Lower lobe of right lung (tissue), 2 donors: ENCODE data around the gene PLTP. TPM values are rescaled to one million over a fixed set of nuclear protein-coding genes. Genes with fewer than 3 reads are reported as not detected.
"Not testable (repeated sequence)": the region's sequence is repeated elsewhere in the genome, so short reads cannot be mapped to it uniquely, and the experiment has no call there.

Experiments
- ATAC-seq, 2 donors: fragments of 200-7000 bp; cut with Tn5 transposase; one replicate each; pipeline ENCODE4 v1.9.1; 2020 to 2022; ENCODE audit warnings: mild to moderate bottlenecking in 2 of 2, moderate library complexity in 2 of 2
- DNase-seq: peaks from one replicate; pipeline ENCODE4 v3.0.0-alpha.2; 2020
- H3K27ac ChIP-seq: fragments of 200-600 bp; one replicate; pipeline ENCODE4 v1.8.0; 2022
- H3K27me3 ChIP-seq: fragments of 200-600 bp; one replicate; pipeline ENCODE4 v1.8.0; 2022; ENCODE audit warnings: low read depth
- H3K36me3 ChIP-seq: fragments of 200-600 bp; one replicate; pipeline ENCODE4 v1.8.0; 2022; ENCODE audit warnings: mild to moderate bottlenecking
- H3K4me1 ChIP-seq: fragments of 200-600 bp; one replicate; pipeline ENCODE4 v1.8.0; 2022
- H3K4me3 ChIP-seq: fragments of 200-600 bp; one replicate; pipeline ENCODE4 v1.8.0; 2022; ENCODE audit warnings: mild to moderate bottlenecking
- H3K9me3 ChIP-seq: fragments of 200-600 bp; one replicate; pipeline ENCODE4 v1.8.0; 2022
- CTCF ChIP-seq: fragments of 200-600 bp; IDR thresholded peaks from one replicate; pipeline ENCODE4 v1.8.0; 2022; ENCODE audit warnings: antibody characterized with exemption, mild to moderate bottlenecking
- intact Hi-C: fragments of 100-400 bp; cut with DNase I; formaldehyde crosslinking; loops from one replicate; pipeline ENCODE4 v1.11.0; 2022
- total RNA-seq: library from RNA; stranded (reverse); fragmentation: NEBNext Ultra II Directional; extraction: Animal tissue kit (Norgen Biotek cat#: 25700); gene quantifications from one replicate; pipeline ENCODE4 v1.2.1, GENCODE V29; 2021
- donor health status: DM: no; HTN: yes; CAD: no; lungs with severe emphysema.

PLTP gene
- total RNA-seq, 1 donor from 2014 or later, result 145 TPM

- peaks cover 30% of the 10 kb centered on the region for H3K4me1 ChIP-seq
- intact Hi-C loops, result no loop called here
- peaks cover 24% of the 10 kb centered on the region for H3K36me3 ChIP-seq
- no peaks in the 10 kb centered on the region for H3K9me3 ChIP-seq
- H3K27me3 ChIP-seq, result peaks cover 4% of the 10 kb centered on the region
- no peak for DNase-seq
- no peak for TF ChIP-seq CTCF
- no peak for ATAC-seq
- no peak overlapping the region for H3K4me3 ChIP-seq
- H3K27ac ChIP-seq, result no peak overlapping the region
Measured at GRCh38 chr20:45908084-45908483, 3.9 kb downstream of the PLTP start.

- Histone ChIP-seq H3K27ac (no peak overlapping the region), H3K9me3 (no peaks in the 10 kb centered on the region), H3K27me3 (peaks cover under 1% of the 10 kb centered on the region), H3K4me3 (no peak overlapping the region), H3K4me1 (peaks cover 25% of the 10 kb centered on the region), H3K36me3 (peaks cover 29% of the 10 kb centered on the region)
- intact Hi-C loops, result no loop called here
- ATAC-seq (no peak), DNase-seq (no peak)
- no peak for TF ChIP-seq CTCF
Measured at GRCh38 chr20:45907219-45907948, 4.6 kb downstream of the PLTP start.

- peaks cover 9% of the 10 kb centered on the region for H3K4me1 ChIP-seq
- no peak overlapping the region for H3K4me3 ChIP-seq
- no peaks in the 10 kb centered on the region for H3K27me3 ChIP-seq
- no peak for TF ChIP-seq CTCF
- H3K36me3 ChIP-seq, result peaks cover 47% of the 10 kb centered on the region
- H3K27ac ChIP-seq, result no peak overlapping the region
- ATAC-seq, result no peak
- no peaks in the 10 kb centered on the region for H3K9me3 ChIP-seq
- DNase-seq, result no peak
- intact Hi-C loops, result no loop called here
Measured at GRCh38 chr20:45905505-45906079, 6.4 kb downstream of the PLTP start.

DNA sequence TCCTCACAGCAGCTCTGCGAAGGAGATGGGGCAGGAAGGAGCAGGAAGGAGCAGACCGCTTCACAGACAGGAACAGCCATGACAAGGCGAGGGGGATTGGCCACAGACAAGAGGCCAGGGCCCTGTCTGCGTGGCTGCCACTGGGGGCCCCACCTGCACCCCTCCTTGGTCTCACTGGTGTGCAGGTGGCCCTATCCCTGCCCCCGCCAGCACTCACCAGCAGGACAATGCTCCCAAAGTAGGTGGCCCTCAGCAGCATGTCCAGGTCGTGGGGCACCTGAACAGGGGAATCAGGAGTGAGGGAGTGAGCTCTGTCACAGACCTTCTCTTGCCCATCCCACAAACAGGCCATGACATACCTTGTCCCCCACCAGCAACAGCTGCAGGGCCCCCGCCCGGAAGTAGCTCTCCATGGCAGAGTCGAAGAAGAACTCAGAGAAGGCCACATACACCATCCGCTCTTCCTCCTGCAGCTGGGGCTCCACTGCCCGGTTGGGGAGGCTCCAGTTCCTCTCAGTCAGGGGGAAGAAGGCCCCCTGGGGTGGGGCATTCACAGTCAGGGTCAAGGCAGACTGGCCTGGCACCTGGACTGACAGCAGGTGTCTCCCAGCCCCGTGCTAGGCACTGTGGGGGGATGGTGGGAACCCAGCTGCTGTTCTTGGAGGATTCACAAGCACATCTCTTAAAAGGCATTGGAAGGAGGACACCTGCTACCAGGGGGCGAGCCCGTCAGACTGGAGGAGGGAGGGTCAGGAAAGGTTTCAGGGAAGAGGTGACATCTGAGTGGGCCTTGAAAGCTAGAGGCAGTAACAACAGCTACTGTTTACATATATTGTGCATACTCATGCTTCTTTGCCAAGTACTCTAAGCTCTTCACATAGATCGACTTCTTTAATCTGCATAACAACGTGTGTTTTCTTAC is 7.1 kb downstream of the PLTP start:
- intact Hi-C loops, result no loop called here
- Histone ChIP-seq H3K4me3 (no peak overlapping the region), H3K27ac (no peak overlapping the region), H3K9me3 (no peaks in the 10 kb centered on the region), H3K36me3 (peaks cover 55% of the 10 kb centered on the region), H3K27me3 (no peaks in the 10 kb centered on the region), H3K4me1 (peaks cover 3% of the 10 kb centered on the region)
- no peak for TF ChIP-seq CTCF
- ATAC-seq, result no peak
- DNase-seq, result no peak

DNA sequence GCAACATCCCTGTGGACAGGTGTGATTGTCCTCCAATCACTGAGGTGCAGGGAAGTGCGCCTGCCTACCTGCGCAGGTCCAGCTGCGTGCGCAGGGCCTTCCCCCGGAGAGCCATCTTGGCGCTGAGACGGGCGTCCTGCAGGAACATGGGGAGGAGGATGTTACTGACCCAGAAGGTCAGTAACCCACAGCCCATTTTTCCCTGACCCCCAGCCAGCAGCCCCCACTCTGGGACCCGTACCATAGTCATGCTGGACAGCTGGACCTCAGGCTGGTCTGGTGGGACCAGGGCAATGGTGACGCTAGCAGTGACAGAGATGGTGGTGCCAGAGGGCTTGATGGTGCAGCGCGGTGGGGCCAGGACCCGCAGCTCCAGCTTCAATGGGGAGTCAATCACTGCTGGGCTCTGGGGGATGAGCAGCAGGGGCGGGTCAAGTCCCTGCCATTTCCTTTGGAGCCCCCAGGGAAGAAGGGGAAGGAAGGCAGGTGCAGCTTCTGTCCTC is 9.7 kb downstream of the PLTP start:
- Histone ChIP-seq H3K9me3 (no peaks in the 10 kb centered on the region), H3K4me1 (no peaks in the 10 kb centered on the region), H3K4me3 (no peak overlapping the region), H3K36me3 (peaks cover 79% of the 10 kb centered on the region), H3K27ac (no peak overlapping the region), H3K27me3 (no peaks in the 10 kb centered on the region)
- no peak for TF ChIP-seq CTCF
- no peak for DNase-seq
- intact Hi-C loops, result no loop called here
- ATAC-seq, result no peak

- intact Hi-C loops, H3K4me3 ChIP-seq, ATAC-seq, H3K9me3 ChIP-seq, H3K27me3 ChIP-seq, H3K27ac ChIP-seq, DNase-seq, H3K4me1 ChIP-seq: not testable (repeated sequence)
- peaks cover 88% of the 10 kb centered on the region for H3K36me3 ChIP-seq
Measured at GRCh38 chr20:45901332-45901731, 10.6 kb downstream of the PLTP start.
